ENCODE results near the gene MED12L. TPM values are rescaled to one million over a fixed set of nuclear protein-coding genes. Genes with fewer than 3 reads are reported as not detected.
"Not testable (repeated sequence)": the region's sequence is repeated elsewhere in the genome, so short reads cannot be mapped to it uniquely, and the experiment has no call there.

MED12L gene
- total and polyA plus RNA-seq, 12 donors = 0.03 to 4.5 (median 0.71) TPM

- peaks cover 0 to 42% (median 3%) of the 10 kb centered on the region in 9 donors for H3K4me1 ChIP-seq
- DNase-seq (no peak), ATAC-seq (peak in 4 of 8 donors; percentile 22 to 48 (median 42))
- H3K27me3 ChIP-seq = no peaks in the 10 kb centered on the region
- no peaks in the 10 kb centered on the region for H3K9me3 ChIP-seq
- H3K4me3 ChIP-seq = no peak overlapping the region
- no peak for TF ChIP-seq CTCF (IDR thresholded peaks at IDR 0.05)
- intact Hi-C loops (cut with DNase I) = loop anchor here in 9 of 10 donors (2.0 to 5.0 kb wide), 4 partner anchors 58 to 158 kb away; partner anchors contain the start of gene P2RY13 (in 1 of the 9)
- 90 to 93% methylated on average over 9 of the region's 9 CpGs for WGBS, 2 donors
- peak overlapping the region in 2 of 10 donors; percentile 13 to 79 for H3K27ac ChIP-seq
- H3K36me3 ChIP-seq = no peaks in the 10 kb centered on the region
Observed at GRCh38 chr3:151169262-151169947, 83.9 kb downstream of the MED12L start.

- H3K4me1 ChIP-seq = peaks cover 0 to 47% (median 3%) of the 10 kb centered on the region in 9 donors
- H3K27ac ChIP-seq = peak overlapping the region in 4 of 10 donors; percentile 40 to 79 (median 42)
Observed at GRCh38 chr3:151169948-151170679, 84.7 kb downstream of the MED12L start.

GRCh38 chr3:151171145-151171757 is 85.8 kb downstream of the MED12L start:
- peak in 1 of 2 donors; percentile 14 for DNase-seq
- peak; percentile 27 to 75 (median 58) for ATAC-seq
- H3K36me3 ChIP-seq = no peaks in the 10 kb centered on the region
- H3K27me3 ChIP-seq = no peaks in the 10 kb centered on the region
- no peak for TF ChIP-seq CTCF (IDR thresholded peaks at IDR 0.05)
- H3K9me3 ChIP-seq = no peaks in the 10 kb centered on the region
- intact Hi-C loops (cut with DNase I) = loop anchor here in 2 of 10 donors (2.0 to 5.0 kb wide), 2 partner anchors 112 to 156 kb away; partner anchors contain the start of gene P2RY13 (in 1 of the 2)
- H3K27ac ChIP-seq = peak overlapping the region in 3 of 10 donors; percentile 40 to 79 (median 42)
- H3K4me1 ChIP-seq = peaks cover 0 to 47% (median 3%) of the 10 kb centered on the region in 9 donors
- WGBS, 2 donors = 50 to 58% methylated on average over 5 of the region's 5 CpGs
- H3K4me3 ChIP-seq = no peak overlapping the region

More at GRCh38 chr3:151169948-151170679, 84.7 kb downstream of the MED12L start:
- intact Hi-C loops (cut with DNase I) = loop anchor here in 9 of 10 donors (2.0 to 5.0 kb wide), 4 partner anchors 57 to 157 kb away; partner anchors contain the start of gene P2RY13 (in 2 of the 9)
- DNase-seq (peak; percentile 30 to 38), ATAC-seq (peak; percentile 65 to 83 (median 77))
- H3K36me3 ChIP-seq, H3K4me3 ChIP-seq, H3K9me3 ChIP-seq, H3K27me3 ChIP-seq: not testable (repeated sequence)
- 85 to 89% methylated on average over 9 of the region's 9 CpGs for WGBS, 2 donors

- WGBS, 2 donors = 60 to 72% methylated on average over 2 of the region's 2 CpGs
- Histone ChIP-seq H3K4me3 (no peak overlapping the region), H3K4me1 (peaks cover 0 to 37% (median 0%) of the 10 kb centered on the region in 9 donors), H3K36me3 (no peaks in the 10 kb centered on the region), H3K27ac (no peak overlapping the region), H3K27me3 (no peaks in the 10 kb centered on the region), H3K9me3 (no peaks in the 10 kb centered on the region)
- no peak for ATAC-seq
- DNase-seq = no peak
- TF ChIP-seq CTCF (IDR thresholded peaks at IDR 0.05) = no peak
- intact Hi-C loops (cut with DNase I) = loop anchor here in 1 of 10 donors (5.0 kb wide), 1 partner anchor 153 kb away; the partner anchor contains the start of gene P2RY13
Observed at GRCh38 chr3:151174351-151174750, 88.9 kb downstream of the MED12L start.

Data from heart right ventricle (tissue), 16 donors.